Measurements from ENCODE around the gene TACR2.

The TACR2 gene

GRCh38 chr10:69438536-69439349 is 22.0 kb upstream of the TACR2 start:
- no peaks in the 10 kb centered on the region for H3K79me2 ChIP-seq (ENCODE audit: insufficient read depth, low read length)
- no peaks in the 10 kb centered on the region for H3K36me3 ChIP-seq (ENCODE audit: insufficient read depth, low read length)
- no peak overlapping the region for H3K4me2 ChIP-seq (ENCODE audit: insufficient read depth, low read length)
- no peak overlapping the region for H3K27ac ChIP-seq (ENCODE audit: low read length)
- DNase-seq (no peak), ATAC-seq (ENCODE audit: insufficient read depth, low read depth) (no peak)
- H3K9me3 ChIP-seq (ENCODE audit: insufficient read depth, low read length, severe bottlenecking): no peaks in the 10 kb centered on the region
- TF ChIP-seq, protein P1, sequence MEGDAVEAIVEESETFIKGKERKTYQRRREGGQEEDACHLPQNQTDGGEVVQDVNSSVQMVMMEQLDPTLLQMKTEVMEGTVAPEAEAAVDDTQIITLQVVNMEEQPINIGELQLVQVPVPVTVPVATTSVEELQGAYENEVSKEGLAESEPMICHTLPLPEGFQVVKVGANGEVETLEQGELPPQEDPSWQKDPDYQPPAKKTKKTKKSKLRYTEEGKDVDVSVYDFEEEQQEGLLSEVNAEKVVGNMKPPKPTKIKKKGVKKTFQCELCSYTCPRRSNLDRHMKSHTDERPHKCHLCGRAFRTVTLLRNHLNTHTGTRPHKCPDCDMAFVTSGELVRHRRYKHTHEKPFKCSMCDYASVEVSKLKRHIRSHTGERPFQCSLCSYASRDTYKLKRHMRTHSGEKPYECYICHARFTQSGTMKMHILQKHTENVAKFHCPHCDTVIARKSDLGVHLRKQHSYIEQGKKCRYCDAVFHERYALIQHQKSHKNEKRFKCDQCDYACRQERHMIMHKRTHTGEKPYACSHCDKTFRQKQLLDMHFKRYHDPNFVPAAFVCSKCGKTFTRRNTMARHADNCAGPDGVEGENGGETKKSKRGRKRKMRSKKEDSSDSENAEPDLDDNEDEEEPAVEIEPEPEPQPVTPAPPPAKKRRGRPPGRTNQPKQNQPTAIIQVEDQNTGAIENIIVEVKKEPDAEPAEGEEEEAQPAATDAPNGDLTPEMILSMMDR (IDR thresholded peaks at IDR 0.05; ENCODE audit: borderline replicate concordance, extremely low read depth, low read length, poor library complexity, severe bottlenecking): no peak
- no peak for TF ChIP-seq EZH2 (IDR thresholded peaks at IDR 0.05; ENCODE audit: borderline replicate concordance, low read depth, low read length, severe bottlenecking)
- peaks cover 3% of the 10 kb centered on the region for H3K27me3 ChIP-seq (ENCODE audit: insufficient read depth, low read length, poor library complexity)
- H3K9ac ChIP-seq (ENCODE audit: low read depth, low read length): no peak overlapping the region
- H3K4me3 ChIP-seq (ENCODE audit: low read depth in 1 of 2, low read length in 2 of 2): no peak overlapping the region
- no peaks in the 10 kb centered on the region for H4K20me1 ChIP-seq (ENCODE audit: insufficient read depth, low read length)
- H2AFZ ChIP-seq (ENCODE audit: low read depth, low read length): no peak overlapping the region
- no peaks in the 10 kb centered on the region for H3K4me1 ChIP-seq (ENCODE audit: insufficient read depth, low read length)

DNA sequence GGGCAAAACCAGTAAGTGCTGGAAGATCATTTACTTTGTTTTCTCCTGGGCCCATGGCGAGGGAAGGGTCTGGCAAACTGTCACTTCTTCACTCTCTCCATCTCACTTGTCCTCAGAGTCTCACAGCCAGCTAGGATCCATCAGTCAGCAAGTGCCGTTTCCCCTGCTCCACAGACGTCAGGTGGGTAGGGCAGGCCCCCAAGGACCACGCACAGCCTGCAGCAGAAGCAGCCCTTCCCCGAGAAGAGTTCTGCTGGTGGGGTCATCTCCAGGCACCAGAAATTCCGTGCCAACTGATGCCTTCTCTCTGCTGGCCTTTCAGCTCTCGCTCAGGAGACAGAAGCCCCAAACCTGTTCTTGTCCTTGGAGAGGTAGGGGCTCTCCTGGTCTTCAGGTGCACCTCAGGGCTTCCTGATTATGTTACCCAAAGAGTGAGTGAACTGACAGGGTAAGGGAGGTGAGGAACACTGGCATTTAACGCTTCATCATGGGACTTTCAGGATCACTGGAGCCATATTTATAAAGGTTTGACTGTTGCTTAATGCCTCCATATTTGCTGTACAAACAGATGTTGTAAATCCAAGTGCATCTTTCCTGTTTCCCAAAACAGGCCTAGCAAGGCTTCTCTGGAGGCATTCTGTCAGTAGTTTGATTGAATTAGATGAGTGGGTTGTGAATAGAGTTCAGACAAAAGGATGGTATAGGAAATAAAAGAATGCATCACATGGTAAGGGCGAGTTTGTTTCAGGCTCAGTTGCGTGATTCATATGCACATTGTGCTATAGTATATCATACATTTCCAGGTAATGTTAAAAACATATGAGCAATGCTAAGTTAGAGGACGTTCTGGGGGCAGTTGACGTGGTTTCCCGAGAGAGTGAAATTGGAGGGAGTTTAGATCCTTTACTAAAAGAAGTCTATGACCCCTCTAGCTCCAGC is 20.9 kb upstream of the TACR2 start:
- H3K27me3 ChIP-seq (ENCODE audit: insufficient read depth, low read length, poor library complexity): peaks cover 7% of the 10 kb centered on the region
- TF ChIP-seq, protein P1 (IDR thresholded peaks at IDR 0.05; ENCODE audit: borderline replicate concordance, extremely low read depth, low read length, poor library complexity, severe bottlenecking): no peak
- TF ChIP-seq EZH2 (IDR thresholded peaks at IDR 0.05; ENCODE audit: borderline replicate concordance, low read depth, low read length, severe bottlenecking): no peak
- no peaks in the 10 kb centered on the region for H3K36me3 ChIP-seq (ENCODE audit: insufficient read depth, low read length)
- H3K4me3 ChIP-seq (ENCODE audit: low read depth in 1 of 2, low read length in 2 of 2): no peak overlapping the region
- H2AFZ ChIP-seq (ENCODE audit: low read depth, low read length): no peak overlapping the region
- H3K4me1 ChIP-seq (ENCODE audit: insufficient read depth, low read length): no peaks in the 10 kb centered on the region
- H3K4me2 ChIP-seq (ENCODE audit: insufficient read depth, low read length): no peak overlapping the region
- no peak for ATAC-seq (ENCODE audit: insufficient read depth, low read depth)
- DNase-seq: no peak
- H4K20me1 ChIP-seq (ENCODE audit: insufficient read depth, low read length): no peaks in the 10 kb centered on the region
- no peak overlapping the region for H3K9ac ChIP-seq (ENCODE audit: low read depth, low read length)
- H3K27ac ChIP-seq (ENCODE audit: low read length): no peak overlapping the region
- H3K9me3 ChIP-seq (ENCODE audit: insufficient read depth, low read length, severe bottlenecking): no peaks in the 10 kb centered on the region
- H3K79me2 ChIP-seq (ENCODE audit: insufficient read depth, low read length): no peaks in the 10 kb centered on the region

DNA sequence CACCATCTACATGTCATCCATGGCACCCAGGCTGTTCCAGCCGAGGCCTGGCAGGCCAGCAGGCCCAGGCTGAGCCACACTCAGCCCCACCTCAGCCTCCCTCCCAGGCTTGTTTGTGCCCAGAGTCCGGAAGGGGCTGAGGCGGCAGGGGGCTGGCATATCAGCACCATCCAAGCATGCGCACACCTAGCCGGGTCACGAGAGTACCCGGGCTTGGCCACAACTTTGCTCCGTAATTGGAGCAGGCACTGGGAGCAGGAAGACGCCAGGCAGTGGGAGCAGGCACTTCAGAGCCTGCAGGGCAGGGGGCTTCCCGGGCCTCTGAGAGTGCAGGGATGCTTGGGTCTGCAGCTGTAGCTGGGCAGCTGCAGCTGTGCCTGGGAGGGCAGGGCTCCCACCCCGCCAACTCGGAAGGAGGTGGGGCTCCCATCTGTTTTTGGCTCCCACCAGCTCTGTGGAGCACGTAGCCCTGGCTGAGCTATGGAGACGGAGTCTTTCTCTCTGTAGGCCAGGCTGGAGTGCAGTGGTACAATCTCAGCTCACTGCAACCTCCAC is 19.3 kb upstream of the TACR2 start:
- H3K4me1 ChIP-seq (ENCODE audit: insufficient read depth, low read length): no peaks in the 10 kb centered on the region
- H3K4me2 ChIP-seq (ENCODE audit: insufficient read depth, low read length): no peak overlapping the region
- no peak overlapping the region for H3K4me3 ChIP-seq (ENCODE audit: low read depth in 1 of 2, low read length in 2 of 2)
- no peaks in the 10 kb centered on the region for H4K20me1 ChIP-seq (ENCODE audit: insufficient read depth, low read length)
- H3K36me3 ChIP-seq (ENCODE audit: insufficient read depth, low read length): no peaks in the 10 kb centered on the region
- no peaks in the 10 kb centered on the region for H3K79me2 ChIP-seq (ENCODE audit: insufficient read depth, low read length)
- no peak overlapping the region for H3K9ac ChIP-seq (ENCODE audit: low read depth, low read length)
- no peak for ATAC-seq (ENCODE audit: insufficient read depth, low read depth)
- H3K27ac ChIP-seq (ENCODE audit: low read length): no peak overlapping the region
- DNase-seq: no peak
- no peak overlapping the region for H2AFZ ChIP-seq (ENCODE audit: low read depth, low read length)
- no peak for TF ChIP-seq EZH2 (IDR thresholded peaks at IDR 0.05; ENCODE audit: borderline replicate concordance, low read depth, low read length, severe bottlenecking)
- TF ChIP-seq, protein P1 (IDR thresholded peaks at IDR 0.05; ENCODE audit: borderline replicate concordance, extremely low read depth, low read length, poor library complexity, severe bottlenecking): no peak
- H3K9me3 ChIP-seq (ENCODE audit: insufficient read depth, low read length, severe bottlenecking): no peaks in the 10 kb centered on the region
- peaks cover 9% of the 10 kb centered on the region for H3K27me3 ChIP-seq (ENCODE audit: insufficient read depth, low read length, poor library complexity)

Data from DND-41 (cell line).